NCI-H345 treated with DMSO at 0.1 percent for 48 hours (cell line): ENCODE data around the gene NEURL2.
A peak's percentile ranks its signal among the peaks of the same experiment; 100 is the strongest.
"Not testable (repeated sequence)": the region's sequence is repeated elsewhere in the genome, so short reads cannot be mapped to it uniquely, and the experiment has no call there.

ENCODE experiments used
- DNase-seq: peaks from one replicate; lab custom pipeline; 2025; ENCODE audit not compliant: unreplicated experiment; lab: John Stamatoyannopoulos, UW

Gene NEURL2

DNA sequence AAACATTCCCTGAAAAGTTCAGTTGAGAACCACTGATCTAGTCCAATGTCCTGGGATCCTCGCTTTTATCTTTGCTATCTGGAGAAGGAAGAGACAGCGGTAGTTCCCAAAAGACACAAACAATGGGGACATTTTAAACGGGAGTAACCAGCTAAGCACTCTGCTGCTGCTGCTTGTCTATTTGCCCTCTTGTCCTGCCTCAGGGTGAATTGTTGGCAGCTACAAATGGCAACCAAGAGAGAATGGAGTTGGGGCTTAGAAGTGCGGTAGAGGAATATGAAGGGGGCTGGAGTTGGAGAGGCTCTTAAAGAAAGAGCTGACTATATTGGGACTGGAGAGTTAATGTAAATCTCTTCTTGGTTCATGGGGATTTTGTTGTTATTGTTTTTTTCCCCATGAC lies 16.4 kb downstream of the NEURL2 start:
- no peak for DNase-seq

- not testable (repeated sequence) for DNase-seq
Observed at GRCh38 chr20:45874104-45874481, 16.9 kb downstream of the NEURL2 start.

- no peak for DNase-seq
Observed at GRCh38 chr20:45873409-45874103, 17.5 kb downstream of the NEURL2 start.

- DNase-seq, result no peak
Observed at GRCh38 chr20:45872626-45873025, 18.4 kb downstream of the NEURL2 start.

DNA sequence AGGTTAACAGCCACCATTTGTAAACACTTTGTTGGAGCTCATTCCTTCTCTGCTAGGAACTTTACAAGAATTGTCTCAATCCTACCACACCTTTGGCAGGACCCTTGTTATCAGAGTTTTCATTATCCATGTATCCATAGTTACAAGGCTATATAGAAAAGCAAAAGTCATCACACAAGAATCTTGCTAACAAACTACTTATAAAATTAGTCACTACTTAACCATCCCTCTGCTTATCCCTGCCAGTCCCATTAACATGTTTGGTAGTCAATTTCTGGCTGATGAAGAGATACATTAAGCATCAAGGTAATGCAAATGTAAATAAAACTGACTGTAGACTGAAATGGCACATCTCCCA lies 23.2 kb downstream of the NEURL2 start:
- DNase-seq, result no peak

DNA sequence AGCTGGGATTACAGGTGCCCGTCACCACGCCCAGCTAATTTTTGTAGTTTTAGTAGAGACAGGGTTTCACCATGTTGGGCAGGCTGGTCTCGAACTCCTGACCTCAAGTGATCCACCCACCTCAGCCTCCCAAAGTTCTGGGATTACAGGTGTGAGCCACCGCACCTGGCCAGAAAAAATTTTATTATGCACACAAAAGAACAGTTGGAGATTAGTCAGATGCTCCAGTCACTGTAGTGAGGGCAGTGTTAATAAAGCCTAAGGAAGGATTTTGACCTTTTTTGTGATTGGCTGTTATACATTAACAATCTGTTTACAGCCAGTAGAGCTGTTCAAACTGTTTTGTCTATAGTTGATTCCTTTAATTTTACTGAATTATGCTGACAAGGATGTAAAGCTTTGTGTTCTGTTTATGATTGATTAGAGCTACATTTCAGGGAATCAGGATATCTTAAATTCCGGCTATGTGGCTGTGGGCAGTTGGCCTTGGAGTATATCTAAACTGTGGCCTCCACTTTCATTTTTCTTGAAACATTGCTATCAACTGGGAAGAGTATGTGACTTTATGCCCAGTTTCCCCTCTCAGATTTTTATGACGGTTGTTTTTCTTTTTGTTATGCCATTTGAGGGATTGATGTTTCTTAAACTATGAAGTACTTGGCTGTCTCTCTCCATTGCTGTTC lies 23.7 kb downstream of the NEURL2 start:
- no peak for DNase-seq

DNA sequence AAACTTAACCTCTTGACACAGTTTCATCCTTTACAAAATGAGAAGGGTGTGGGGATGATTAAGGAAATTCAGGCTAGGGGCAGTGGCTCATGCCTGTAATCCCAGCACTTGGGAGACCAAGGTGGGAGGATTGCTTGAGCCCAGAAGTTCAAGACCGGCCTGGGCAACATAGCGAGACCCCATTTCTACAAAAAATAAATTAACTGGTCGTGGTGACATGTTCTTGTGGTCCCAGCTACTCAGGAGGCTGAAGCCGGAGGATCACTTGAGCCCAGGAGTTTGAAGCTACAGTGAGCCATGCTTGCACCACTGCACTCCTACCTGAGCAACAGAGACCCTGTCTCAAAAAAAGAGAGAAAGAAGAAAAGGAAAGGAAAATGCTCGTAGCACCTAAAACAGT lies 24.6 kb downstream of the NEURL2 start:
- DNase-seq, result no peak

DNA sequence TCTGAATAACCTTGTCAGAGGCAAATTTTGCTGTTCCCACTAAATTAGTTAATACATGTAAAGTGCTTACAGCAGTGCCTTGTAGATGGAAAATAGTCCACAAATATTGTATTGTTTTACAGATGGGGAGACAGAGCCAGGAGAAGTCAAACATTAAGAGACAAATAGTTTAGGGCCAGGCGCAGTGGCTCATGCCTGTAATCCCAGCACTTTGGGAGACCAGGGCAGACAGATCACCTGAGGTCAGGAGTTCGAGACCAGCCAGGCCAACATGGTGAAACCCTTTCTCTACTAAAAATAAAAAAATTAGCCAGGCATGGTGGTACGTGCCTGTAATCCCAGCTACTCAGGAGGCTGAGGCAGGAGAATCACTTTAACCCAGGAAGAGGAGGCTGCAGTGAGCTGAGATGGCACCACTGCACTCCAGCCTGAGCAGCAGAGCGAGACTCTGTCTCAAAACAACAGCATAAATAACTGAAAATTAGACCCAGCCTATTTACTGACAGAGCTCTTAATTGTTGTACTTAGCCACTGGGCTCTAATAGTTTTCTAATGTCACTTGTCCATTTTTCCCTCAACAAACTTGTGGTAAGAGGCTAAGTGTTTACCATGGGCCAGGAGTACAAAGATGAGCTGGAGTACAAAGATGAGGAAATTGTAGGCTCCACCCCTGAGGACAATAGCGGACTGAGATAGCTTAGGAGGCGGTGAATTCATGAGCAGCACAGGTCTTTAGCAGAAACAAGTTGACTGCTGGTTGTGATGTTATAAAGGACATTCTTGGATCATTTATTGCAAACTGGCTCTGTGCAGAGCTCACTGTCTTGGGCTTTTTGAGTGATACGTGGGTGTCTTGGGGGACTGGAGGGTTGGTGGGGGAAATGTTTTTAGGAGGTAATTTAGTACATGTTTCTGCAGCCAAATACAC lies 27.2 kb downstream of the NEURL2 start:
- DNase-seq, result no peak

DNA sequence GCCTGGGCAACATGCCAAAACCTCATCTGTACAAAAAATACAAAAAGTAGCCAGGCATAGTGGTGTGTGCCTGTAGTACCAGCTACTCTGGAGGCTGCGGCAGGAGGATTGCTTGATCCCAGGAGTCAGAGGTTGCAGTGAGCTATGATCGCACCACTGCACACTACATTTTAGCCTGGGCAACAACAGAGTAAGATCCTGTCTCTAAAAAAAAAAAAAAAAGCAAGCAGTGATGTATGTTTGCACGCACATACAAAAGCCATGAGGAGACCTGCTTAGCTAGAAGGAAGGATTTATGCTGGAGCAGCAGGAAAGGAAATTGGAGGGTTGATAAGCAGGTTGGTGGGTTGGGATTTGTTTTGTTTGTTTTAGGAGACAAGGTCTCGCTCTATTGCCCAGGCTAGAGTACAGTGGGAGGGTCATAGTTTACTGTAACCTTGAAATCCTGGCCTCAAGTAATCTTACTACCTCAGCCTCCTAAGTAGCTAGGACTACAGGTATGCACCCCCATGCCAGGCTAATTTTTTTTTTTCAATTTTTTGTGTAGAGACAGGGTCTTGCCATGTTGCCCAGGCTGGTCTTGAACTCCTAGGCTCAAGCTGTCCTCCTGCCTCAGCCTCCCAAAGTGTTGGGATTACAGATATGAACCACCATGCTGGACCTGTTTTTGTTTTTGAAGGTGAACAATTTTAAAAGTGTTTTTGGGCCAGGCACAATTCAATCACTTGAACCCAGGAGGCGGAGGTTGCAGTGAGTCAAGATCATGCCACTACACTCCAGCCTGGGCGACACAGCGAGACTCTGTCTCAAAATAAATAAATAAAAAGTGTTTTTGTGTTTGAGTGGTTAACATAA lies 29.6 kb downstream of the NEURL2 start:
- DNase-seq, result peak; percentile 47

DNA sequence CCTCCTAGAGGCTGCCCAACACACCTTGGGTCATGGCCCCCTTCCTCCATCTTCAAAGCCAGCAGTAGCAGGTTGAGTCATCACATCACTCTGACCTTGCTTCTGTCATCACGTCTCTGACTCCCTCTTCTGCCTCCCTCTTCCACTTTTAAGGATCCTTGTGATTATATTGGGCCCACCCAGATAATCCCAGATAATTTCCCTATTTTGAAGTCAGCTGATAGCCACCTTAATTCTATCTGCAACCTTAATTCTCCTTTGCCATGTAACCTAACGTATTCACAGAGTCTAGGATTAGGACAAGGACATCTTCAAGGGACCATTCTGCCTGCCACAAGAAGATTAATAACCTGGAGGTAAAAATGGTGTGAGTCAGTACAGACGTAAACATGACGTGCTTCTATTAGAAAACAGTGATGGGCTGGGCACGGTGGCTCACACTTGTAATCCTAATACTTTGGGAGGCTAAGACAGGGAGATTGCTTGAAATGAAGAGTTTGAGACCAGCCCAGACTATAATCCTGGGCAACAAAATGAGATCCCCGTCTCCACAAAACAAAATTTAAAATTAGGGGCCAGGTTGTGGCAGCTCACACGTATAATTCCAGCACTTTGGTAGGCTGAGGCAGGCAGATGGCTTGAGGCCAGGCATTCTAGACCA lies 30.3 kb downstream of the NEURL2 start:
- no peak for DNase-seq

- DNase-seq, result no peak
Observed at GRCh38 chr20:45859916-45860315, 31.1 kb downstream of the NEURL2 start.

DNA sequence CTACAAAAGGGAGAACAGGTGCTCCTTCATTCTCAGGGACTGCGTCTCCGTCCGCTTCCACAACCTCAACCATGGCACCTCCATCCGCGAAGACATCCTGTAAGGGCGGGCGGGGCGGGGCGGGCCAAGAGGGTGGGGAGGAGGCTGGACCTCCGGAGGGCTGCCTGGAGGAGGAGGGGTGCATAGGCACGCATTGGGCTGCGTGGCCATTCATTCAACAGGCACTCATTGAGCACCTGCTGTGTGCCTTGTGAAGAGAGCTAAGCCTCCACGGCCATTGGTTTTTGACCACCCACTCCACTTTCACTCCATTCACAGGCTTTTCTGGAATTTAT lies 33.2 kb downstream of the NEURL2 start:
- no peak for DNase-seq

- DNase-seq, result peak; percentile 99
Observed at GRCh38 chr20:45857114-45857881, 33.7 kb downstream of the NEURL2 start, which contains the start of the genes ACOT8 and ZSWIM3. TSS of gene ACOT8 (minus strand) at chr20:45857392. CDS start at chr20:45857315, 77 bp downstream. TSS of gene ZSWIM3 (plus strand) at chr20:45857614. CDS start at chr20:45857826, 212 bp downstream.

DNA sequence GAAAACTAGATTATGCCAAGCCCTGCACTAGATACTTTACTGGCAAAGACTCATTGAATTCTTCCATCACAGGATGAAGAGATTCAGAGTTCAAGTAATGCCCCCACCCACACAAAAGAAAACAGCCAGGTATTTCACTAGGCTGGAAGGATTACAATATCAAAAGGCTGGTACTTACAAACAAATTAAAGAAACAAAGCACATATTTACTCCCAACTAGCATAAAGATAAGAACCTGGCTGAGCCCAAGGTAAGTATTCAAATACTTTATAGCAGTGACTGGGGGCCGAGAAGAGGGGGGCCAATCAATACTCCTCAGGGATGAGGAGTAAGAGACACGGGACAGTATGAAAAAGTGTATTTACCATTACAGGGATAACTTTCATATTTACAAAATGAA lies 37.5 kb downstream of the NEURL2 start:
- no peak for DNase-seq

DNA sequence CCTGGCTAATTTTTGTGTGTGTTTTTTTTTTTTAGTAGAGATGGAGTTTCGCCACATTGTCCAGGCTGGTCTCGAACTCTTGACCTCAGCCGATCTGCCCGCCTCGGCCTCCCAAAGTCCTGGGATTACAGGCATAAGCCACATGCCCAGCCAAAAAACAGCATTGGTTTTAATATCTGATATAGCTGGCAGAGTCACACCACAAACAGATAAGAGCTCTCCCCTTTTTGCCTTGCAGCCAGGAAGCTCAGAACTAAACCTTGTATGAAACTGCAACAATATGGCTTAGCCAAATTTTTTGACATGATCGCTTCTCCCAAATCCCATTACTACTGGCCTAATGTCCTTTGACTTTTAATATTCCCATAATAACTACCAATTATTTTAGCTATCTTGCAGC lies 38.7 kb downstream of the NEURL2 start:
- no peak for DNase-seq

GRCh38 chr20:45851501-45851900 lies 39.5 kb downstream of the NEURL2 start:
- no peak for DNase-seq

DNA sequence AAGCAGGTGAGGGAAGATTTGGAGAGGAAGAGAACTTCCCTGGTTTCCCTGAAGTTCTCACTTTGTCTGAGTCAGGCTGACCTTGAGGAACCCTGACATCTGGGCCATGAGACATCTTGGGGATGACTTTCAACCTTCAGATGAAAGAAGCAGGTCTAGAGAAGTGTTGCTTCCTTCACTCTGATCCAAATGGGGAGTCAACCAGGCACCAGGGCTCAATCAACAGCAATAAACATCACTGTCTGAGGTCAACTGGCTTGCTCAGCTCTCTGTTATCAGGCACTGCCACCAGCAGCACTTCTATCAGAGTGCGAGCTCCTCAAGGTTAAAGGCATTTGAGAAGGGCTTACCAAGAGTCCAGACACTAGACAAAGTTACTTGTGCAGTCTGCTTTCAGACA lies 40.1 kb downstream of the NEURL2 start:
- DNase-seq, result no peak

DNA sequence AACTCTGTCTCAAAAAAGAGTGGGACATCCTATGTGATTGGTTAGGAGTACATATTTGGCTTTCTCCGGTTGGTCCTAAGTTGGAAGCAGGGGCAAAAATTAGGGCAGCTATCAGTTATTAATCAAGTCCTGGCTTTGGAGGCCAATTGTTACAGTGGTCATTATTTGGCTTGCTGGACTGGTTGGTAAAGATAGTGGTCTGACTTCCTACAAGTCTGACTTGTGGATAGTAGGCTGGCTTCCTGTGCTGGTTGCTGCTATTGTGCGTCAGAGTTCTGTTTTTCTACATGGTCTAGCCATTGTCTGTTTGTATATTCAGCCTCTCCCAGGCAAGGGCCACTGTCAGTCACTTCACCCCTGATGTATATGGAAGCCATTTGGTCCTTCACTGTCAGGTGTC lies 40.8 kb downstream of the NEURL2 start:
- no peak for DNase-seq

- DNase-seq, result no peak
Observed at GRCh38 chr20:45848969-45849582, 41.9 kb downstream of the NEURL2 start.
